Neural crest cell (in vitro differentiated cells): ENCODE measurements around the gene PTPN5. TPM values are rescaled to one million over a fixed set of nuclear protein-coding genes. Genes with fewer than 3 reads are reported as not detected.
A peak's percentile ranks its signal among the peaks of the same experiment; 100 is the strongest.

Source experiments
- DNase-seq: peaks from one replicate; pipeline ENCODE4 v3.0.0; 2021; ENCODE audit warnings: low read depth, mixed read lengths, low spot score
- H3K27ac Mint-ChIP-seq: one replicate; pipeline ENCODE4 v1.8.0; 2021; ENCODE audit warnings: mild to moderate bottlenecking, mixed read lengths; ENCODE audit not compliant: unreplicated experiment
- H3K27me3 Mint-ChIP-seq: 2 replicates; pipeline ENCODE4 v1.8.0; 2021; ENCODE audit warnings: low read depth, mild to moderate bottlenecking, mixed read lengths
- H3K36me3 Mint-ChIP-seq: 2 replicates; pipeline ENCODE4 v1.8.0; 2021; ENCODE audit warnings: low read depth, mild to moderate bottlenecking, mixed read lengths
- H3K4me1 Mint-ChIP-seq: 2 replicates; pipeline ENCODE4 v1.8.0; 2021; ENCODE audit warnings: mixed read lengths
- H3K4me3 Mint-ChIP-seq: one replicate; pipeline ENCODE4 v1.8.0; 2021; ENCODE audit warnings: mild to moderate bottlenecking, mixed read lengths
- H3K9me3 Mint-ChIP-seq: 2 replicates; pipeline ENCODE4 v1.8.0; 2021; ENCODE audit warnings: mixed read lengths
- total RNA-seq: library from RNA; stranded (reverse); gene quantifications from 2 replicates; pipeline ENCODE4 v1.2.1, GENCODE V29; 2021
- TF ChIP-seq, protein P1 (sequence below): fragments of 200-600 bp; sonication (generic); conservative IDR thresholded peaks from 2 replicates; pipeline ENCODE4 v1.5.0; 2021; ENCODE audit warnings: antibody characterized with exemption, mild to moderate bottlenecking

The PTPN5 gene
- total RNA-seq, 1 donor from 2014 or later = 6.1 TPM

GRCh38 chr11:18772211-18772610, 19.4 kb downstream of the PTPN5 start:
- Mint-ChIP-seq H3K9me3 (no peaks in the 10 kb centered on the region), H3K4me1 (no peaks in the 10 kb centered on the region), H3K4me3 (no peak overlapping the region), H3K36me3 (no peaks in the 10 kb centered on the region), H3K27ac (no peak overlapping the region), H3K27me3 (peaks cover 21% of the 10 kb centered on the region)
- TF ChIP-seq, protein P1, sequence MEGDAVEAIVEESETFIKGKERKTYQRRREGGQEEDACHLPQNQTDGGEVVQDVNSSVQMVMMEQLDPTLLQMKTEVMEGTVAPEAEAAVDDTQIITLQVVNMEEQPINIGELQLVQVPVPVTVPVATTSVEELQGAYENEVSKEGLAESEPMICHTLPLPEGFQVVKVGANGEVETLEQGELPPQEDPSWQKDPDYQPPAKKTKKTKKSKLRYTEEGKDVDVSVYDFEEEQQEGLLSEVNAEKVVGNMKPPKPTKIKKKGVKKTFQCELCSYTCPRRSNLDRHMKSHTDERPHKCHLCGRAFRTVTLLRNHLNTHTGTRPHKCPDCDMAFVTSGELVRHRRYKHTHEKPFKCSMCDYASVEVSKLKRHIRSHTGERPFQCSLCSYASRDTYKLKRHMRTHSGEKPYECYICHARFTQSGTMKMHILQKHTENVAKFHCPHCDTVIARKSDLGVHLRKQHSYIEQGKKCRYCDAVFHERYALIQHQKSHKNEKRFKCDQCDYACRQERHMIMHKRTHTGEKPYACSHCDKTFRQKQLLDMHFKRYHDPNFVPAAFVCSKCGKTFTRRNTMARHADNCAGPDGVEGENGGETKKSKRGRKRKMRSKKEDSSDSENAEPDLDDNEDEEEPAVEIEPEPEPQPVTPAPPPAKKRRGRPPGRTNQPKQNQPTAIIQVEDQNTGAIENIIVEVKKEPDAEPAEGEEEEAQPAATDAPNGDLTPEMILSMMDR = no peak
- no peak for DNase-seq

DNA sequence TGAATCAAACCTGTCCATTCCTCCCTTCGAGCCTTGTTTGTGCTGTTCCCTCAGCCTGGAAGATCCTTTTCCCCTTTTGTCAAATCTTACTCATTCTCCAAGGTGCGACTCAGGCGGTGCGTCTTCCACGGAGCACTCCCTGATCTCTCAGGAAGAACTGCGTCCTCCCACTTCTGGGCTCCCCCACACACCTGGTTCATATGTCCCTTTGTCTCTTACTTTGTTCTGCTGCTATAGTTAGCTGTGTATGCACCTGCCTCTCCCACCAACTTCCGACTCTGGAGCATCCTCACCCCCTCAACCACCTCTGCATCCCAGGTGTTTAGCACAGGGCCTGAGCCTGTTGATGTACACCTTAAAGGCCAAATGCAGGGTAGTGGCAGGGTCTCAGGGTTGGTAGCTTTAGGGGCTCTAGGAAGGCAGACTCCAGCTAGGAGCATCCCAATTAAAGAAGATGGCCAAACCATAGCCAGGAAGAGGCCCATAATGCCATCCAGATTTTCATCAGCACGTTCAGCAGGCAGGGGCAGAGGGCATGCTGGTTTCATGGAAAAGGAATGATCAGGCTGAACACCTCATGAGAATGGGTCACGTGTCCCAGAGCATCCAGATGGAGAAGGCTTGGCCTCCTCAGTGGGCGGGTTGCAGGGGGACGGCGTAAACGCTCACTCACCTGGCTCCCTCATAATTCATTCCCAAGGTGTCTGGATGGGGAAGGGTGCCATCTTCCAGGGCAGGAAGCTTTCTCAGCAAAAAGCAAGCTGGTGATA, 20.1 kb downstream of the PTPN5 start:
- Mint-ChIP-seq H3K36me3 (no peaks in the 10 kb centered on the region), H3K4me1 (no peaks in the 10 kb centered on the region), H3K27me3 (peaks cover 21% of the 10 kb centered on the region), H3K27ac (no peak overlapping the region), H3K9me3 (no peaks in the 10 kb centered on the region), H3K4me3 (no peak overlapping the region)
- TF ChIP-seq, protein P1 = no peak
- no peak for DNase-seq

DNA sequence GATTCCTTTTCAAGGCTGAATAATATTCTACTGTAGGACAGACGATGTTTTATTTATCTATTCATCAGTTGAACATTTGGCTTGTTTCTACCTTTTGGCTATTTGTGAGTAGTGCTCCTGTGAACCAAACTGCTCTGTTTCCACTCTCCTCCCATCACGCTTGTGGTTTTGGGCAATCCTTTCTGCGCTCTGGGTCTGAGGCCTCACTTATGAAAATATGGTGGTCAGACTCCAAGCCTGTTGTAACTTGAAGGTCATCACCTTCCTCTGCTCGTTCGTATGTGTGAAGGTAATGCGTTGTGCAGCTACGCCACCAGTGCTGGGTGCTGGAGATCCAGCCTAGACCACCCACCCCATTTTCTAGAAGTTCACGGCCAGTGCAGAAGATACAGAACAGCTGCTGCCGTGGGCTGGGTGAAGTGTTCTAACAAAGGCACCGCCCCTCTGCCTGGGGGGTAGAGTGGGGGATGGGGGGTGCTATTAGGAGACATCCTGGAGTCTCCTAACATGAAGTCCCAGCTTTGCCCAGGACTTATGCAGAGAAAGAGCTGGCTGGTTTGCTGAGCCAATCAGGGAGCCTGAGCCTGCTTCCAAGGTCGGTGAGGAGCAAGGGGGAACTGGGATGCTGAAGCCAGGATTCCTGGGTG, 21.0 kb downstream of the PTPN5 start:
- H3K27me3 Mint-ChIP-seq = peaks cover 21% of the 10 kb centered on the region
- H3K27ac Mint-ChIP-seq = no peak overlapping the region
- TF ChIP-seq, protein P1 = no peak
- no peak for DNase-seq
- H3K4me1 Mint-ChIP-seq = no peaks in the 10 kb centered on the region
- no peaks in the 10 kb centered on the region for H3K36me3 Mint-ChIP-seq
- no peaks in the 10 kb centered on the region for H3K9me3 Mint-ChIP-seq
- H3K4me3 Mint-ChIP-seq = no peak overlapping the region

- H3K4me3 Mint-ChIP-seq = no peak overlapping the region
- H3K36me3 Mint-ChIP-seq = no peaks in the 10 kb centered on the region
- peaks cover 21% of the 10 kb centered on the region for H3K27me3 Mint-ChIP-seq
- H3K9me3 Mint-ChIP-seq = no peaks in the 10 kb centered on the region
- TF ChIP-seq, protein P1 = no peak
- no peaks in the 10 kb centered on the region for H3K4me1 Mint-ChIP-seq
- no peak for DNase-seq
- no peak overlapping the region for H3K27ac Mint-ChIP-seq
Measured at GRCh38 chr11:18769802-18770456, 21.7 kb downstream of the PTPN5 start.

GRCh38 chr11:18768978-18769377, 22.6 kb downstream of the PTPN5 start:
- Mint-ChIP-seq H3K4me1 (no peaks in the 10 kb centered on the region), H3K27me3 (peaks cover 21% of the 10 kb centered on the region), H3K27ac (peak overlapping the region; percentile 12), H3K4me3 (no peak overlapping the region), H3K36me3 (no peaks in the 10 kb centered on the region), H3K9me3 (no peaks in the 10 kb centered on the region)
- TF ChIP-seq, protein P1 = no peak
- DNase-seq = no peak
